NCI-H1417 treated with DMSO at 0.1 percent for 48 hours (cell line): ENCODE measurements around the gene BCR.

Source experiments
- DNase-seq: peaks from one replicate; lab custom pipeline; 2025; lab: John Stamatoyannopoulos, UW

BCR gene

DNA sequence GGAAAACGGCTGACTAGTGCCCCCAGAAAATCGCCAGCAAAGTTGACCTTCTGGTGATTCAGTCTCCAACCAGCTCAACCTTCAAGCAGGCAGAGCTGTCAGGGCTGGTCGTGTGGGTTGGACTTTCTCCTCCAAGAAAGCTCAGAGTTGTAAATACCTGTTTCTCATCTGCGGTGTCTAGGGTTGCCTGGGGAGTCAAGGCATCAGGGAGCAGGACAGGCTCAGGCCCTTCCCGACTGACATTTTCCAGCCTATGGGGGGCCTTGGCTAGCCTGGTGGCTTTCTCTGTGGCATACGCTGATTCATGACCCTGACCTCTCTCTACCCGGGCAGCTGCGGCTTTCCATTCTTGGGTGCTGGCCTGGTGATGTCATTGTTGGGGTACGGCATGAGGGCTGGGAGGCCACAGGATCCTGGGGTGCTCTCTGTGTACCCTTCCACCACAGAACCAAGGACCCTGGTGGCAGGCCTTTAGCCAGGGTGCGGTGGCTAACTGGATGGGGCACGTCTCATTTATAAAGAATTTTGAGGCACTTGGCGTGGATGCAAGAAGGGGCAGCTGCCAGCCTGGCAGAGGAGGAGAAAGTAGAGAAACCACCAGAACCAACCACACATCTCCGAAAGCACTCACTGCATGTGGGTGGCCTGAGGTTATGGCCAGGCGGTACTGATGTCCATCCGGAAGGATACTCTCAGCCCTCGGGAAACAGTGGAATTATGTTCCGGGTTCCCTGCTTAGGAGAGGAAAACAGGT is 64.9 kb downstream of the BCR start:
- DNase-seq: no peak

- DNase-seq: no peak
These were observed 65.5 kb downstream of the BCR start for GRCh38 chr22:23245799-23246136.

DNA sequence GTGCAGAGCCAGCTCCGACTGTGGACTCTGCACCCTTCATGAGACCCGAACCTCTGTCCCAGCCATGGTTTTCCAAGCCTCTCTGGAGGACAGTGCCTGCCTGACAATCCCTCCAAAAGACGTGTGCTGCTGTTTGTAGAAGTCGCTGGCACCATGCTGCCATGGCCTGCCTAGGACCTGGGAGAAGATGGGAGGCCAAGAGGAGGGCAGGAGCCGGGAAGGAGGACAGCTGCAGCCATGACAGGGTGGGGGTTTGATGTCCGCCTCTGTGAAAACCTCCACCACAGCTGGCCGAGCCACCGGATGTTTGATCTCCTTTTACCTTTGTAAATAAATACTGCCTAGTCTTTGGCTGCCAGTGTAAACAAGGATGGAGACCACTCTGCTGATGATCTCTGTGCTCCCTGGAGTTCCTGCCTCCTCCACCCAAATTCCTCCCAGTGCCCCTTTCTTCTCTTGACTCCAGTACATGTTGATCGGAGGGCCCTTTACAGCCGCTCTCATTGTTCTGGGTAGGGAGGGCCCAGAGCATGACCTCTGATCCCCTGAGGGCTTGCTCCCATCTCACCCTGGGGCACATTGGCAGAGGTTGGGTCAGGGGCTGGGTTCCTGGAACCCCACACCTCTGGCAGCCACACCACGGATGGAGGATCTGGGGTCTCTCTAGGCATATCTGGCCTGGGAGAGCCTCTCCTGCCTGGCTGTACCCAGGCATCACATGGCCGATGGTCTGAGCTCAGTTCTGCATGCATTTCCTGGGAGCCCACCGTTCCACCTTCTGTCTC is 66.9 kb downstream of the BCR start:
- no peak for DNase-seq

DNA sequence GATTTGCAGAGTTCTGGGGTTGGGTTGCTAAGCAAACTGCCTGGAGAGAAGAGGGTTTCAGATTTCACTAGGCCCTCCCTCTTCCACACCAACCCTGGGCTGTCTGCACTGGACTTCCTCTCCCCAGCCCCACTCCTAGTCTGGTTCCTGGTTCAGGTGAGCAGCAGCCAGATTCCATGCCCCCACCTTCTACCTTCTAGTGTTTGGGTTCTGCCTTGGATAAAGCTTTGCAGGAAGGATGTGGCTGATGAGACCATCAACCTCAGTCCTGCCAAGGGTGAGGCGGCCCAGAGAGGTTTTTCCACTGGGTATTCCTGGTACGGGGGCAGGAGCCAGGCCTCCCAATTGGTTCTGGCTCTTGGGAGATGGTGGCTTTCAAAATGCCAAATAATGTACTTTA is 68.3 kb downstream of the BCR start:
- DNase-seq: no peak

GRCh38 chr22:23250056-23250784 is 69.9 kb downstream of the BCR start:
- no peak for DNase-seq

GRCh38 chr22:23250785-23251363 is 70.6 kb downstream of the BCR start:
- no peak for DNase-seq

DNA sequence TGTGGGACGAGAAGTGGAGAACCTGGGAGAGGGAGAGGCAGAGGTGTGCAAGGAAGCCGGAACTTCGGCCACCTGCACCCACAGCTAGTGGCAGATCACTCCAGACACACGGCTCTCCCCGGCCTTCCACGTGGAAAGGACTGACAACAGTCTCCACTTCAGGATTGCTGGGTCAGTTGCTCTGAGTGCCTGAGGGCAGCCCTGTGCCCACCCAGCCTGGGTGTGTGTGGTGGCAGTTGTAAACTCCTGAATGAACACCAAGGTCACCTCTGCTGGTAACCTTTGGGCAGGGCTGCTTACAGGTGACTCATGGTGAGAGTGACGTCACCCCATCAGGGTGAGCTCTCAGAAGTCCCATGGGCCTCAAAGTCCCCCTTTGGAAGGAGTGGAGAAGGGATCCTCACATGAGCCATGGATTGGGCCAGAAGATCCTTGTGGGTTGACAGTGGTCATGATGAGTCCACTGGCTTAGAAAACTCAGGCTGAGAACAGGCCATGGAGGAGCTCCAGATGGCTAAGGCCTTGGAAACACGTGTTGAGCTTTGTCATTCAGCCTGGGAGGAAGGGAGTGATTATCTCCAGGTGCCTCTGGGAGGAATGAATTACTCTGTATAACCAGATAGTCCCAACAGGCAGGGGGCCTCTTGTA is 71.3 kb downstream of the BCR start:
- no peak for DNase-seq

GRCh38 chr22:23253475-23254055 is 73.3 kb downstream of the BCR start:
- DNase-seq: no peak

DNA sequence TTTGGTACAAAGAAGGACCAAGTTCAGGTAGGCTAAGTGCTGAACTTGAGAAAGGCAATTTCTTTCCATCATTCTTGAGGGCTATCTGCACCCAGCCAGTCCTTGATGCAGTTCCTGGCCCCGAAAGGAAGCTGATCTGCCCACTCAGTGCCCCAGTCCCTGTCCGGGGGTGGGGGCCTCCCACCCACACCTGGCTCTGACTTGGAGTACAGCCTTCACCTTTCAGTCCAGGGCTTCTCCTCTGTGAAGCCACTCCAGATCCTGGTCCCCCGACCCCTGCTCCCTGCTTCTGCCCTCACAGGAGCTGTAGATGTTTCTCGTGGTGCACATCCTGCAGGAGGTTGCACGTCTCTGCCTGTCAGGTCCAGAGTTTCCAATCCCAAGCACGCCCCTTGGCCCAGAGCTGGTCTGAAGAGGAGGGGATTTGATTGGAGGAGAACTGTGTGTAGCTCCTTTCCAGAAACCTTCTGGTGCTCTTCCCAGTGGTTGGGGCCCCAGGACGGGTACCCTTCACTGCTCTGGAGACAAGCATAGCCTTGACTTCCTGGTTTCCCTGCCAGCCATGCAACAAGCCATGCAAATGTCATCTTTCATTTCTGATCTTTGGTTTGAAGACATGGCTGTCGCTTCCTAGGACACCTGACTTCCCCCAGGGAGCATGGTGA is 75.3 kb downstream of the BCR start:
- no peak for DNase-seq

DNA sequence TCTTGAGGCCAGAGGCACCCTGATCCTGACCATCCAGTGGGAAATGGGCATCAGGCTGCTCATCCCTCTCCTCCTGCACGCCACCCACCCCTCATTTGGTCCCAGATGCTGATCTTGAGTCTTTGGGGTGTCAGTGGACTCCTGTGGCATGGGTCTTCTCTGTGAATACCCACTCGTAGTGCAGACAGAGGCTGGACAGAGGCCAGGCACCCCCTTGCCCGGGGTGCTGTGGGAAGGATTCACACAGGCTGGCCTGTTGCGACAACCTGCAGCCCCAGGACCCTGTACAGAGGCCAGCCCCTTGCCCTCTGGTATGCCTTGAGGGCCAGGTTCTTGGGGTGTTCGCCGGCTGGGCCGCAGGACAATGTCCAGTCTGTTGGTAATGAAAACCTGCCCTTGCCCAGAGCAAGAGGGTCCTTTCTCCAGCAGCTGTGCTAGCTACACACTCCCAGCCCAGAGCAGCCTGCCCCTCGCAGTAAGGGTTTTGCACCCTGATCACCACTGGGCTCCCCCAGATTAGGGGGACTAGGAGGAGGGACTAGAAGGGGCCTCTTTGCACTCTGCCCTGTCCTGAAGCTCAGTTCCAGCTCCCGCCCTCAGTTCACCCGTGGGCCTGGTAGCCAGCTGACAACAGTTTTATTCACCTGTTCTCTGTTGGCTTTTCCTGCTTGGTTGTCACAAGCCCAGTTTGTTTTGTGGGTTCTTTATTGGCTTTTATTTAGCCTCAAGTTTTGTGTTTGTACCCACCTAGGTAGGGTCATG is 76.0 kb downstream of the BCR start:
- no peak for DNase-seq

DNA sequence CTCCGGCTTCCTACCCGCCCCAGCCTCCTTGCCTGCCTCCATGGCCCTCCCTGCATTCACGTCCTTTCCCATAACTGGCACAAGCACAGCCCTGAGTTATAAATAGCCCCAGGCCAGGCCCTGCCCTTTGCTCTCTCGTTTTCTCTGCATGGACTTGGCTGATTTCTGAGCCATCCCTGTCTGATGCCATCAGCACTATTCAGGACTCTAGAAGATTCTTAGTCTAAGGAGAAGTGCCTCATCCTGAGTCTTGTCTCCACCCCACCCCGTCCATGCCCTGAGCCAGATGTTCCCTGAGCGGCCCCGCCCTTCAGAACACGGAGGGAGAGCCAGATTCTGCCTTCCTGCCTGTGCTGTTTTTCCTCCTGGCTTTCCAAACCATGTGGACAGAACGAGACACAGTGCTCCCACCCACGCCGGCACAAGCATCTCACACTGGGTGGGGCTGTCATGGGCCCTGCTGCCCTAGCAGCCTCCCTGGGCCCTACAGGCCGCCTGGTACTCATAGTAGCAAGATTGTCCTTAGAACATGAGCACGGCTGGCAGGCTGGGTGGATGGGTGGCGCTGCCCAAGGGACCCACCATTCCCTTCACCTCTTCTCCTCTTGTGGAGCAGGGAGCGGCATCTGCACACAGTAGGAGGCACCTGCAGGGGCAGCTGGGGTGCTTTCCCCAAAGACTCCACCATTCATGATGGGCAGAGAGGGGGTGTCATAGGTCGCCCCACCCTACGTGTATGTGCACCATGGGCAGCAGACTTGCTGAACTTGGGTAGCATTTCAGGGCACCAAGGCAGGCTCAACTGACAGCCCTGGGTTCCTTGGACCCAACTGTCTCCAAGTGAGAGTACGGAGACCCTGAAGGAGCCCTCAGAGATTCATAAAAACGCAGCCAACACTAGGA is 76.9 kb downstream of the BCR start:
- no peak for DNase-seq

- DNase-seq: no peak
These were observed 77.8 kb downstream of the BCR start for GRCh38 chr22:23257889-23258825.

DNA sequence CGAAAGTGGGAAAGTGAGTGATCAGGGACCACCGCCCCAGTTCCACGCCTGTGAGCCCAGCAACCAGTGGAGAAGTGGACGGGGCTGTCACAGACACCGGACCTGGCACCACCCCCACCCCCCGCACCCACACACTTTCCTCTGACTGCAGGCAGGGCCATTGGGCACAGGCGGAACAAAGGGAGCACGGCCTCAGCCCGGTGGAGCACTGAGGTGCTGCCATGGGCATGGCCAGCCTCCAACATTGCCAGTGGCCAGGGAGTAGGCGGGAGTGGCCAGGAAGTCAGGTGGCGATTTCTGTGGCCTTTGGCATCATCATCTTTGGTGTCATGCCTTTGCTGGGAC is 78.5 kb downstream of the BCR start:
- DNase-seq: no peak

DNA sequence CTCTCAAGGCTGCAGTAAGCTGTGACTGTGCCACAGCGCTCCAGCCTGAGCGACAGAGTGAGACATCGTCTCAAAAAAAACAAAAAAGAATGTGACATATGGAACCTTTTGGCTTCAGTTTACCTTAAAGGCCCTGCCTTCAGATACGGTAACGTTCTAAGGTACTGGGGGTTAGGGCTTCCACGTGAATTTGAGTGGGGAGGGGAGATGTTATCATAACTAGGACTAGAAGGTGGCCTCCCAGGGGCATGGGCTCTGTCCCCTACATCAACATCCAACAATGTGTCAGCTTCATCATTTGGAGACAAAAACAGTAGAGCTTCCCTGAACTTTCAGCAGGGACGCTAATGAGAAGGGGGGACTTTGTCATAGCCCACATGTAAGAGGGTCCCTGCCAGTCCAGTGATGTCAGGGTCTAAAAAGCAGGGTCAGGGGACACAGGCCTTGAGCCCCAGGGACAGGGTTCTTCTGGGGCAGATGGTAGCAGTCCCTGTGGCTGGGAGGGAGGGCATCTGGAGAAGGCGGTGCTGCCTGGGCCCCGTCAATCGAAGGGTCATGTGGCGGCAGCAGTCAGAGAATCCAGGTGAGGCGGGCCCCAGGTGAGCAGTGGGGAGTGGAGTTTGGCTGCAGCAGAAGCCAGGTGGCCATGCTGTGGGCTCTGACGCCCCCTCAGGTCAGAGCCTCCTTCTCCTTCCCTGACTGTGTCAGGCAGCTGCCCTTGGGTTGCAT is 79.8 kb downstream of the BCR start:
- no peak for DNase-seq

DNA sequence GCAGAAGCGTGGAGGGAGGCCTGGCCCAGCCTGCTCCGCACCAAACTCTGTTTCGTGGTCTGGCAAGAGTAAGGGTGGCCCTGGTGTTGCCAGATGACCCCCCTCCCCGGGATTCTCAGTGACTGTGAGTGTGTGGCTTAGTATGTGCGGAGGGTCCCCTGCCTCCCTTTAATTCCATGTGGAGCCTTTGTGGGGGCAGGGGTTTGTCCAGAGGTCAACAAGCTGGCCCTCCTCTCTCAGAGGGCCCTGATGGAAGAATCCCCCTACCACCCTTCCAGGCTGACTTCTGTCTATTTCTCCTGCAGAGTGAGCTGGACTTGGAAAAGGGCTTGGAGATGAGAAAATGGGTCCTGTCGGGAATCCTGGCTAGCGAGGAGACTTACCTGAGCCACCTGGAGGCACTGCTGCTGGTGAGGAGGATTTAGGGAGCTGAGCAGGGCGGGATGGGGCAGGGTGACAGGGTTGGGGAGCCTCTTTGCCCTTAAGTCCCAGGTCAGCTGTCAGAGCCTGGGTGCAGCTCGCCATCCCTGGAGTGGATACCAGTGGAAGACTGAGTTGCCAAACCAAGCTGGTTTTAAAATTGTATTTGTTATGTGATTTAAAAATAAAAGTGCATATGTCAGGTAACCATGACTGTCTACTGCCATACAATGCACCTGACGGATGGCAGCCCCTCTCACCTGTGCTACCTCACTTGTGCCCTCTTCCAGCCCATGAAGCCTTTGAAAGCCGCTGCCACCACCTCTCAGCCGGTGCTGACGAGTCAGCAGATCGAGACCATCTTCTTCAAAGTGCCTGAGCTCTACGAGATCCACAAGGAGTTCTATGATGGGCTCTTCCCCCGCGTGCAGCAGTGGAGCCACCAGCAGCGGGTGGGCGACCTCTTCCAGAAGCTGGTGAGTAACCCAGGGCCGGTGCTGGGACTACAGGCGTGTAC is 80.6 kb downstream of the BCR start:
- no peak for DNase-seq

DNA sequence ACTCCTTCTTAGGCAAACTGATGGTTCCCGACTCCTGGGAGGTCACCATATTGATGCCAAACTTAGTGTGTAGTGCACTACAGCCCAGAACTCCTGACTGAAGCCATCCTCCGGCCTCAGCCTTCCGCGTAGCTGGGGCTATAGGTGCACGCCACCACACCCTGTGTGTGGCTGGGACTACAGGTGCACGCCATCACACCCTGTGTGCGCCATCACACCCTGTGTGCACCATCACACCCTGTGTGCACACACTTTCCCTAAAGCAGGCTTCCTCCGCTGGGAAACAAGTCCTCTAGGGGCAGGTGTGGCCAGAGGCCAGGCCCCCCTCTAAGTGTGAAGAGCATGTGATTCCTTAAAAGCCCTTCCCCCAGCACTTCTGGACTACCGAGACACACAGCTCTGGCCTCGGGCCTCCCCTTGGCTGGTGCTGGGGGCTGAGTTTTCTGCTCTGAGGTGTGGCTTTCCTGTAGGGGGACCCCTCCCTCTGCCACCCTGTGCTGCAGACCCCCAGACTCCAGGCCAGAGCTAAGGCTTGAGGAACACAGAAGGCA is 81.7 kb downstream of the BCR start:
- no peak for DNase-seq
